ENCODE data around the gene PFKFB2.
A peak's percentile ranks its signal among the peaks of the same experiment; 100 is the strongest.

Gene PFKFB2

GRCh38 chr1:207020709-207021107 is 32.4 kb upstream of the PFKFB2 start:
- in situ Hi-C loops (cut with HindIII; ENCODE audit: low pct_ligation_motif_present, low pct_unique_long_range_greater_than_20kb, low sequenced_read_pairs), result no loop called here
- no peak for DNase-seq

GRCh38 chr1:207021139-207021861 is 31.8 kb upstream of the PFKFB2 start:
- in situ Hi-C loops (cut with HindIII; ENCODE audit: low pct_ligation_motif_present, low pct_unique_long_range_greater_than_20kb, low sequenced_read_pairs), result no loop called here
- DNase-seq, result no peak

- in situ Hi-C loops (cut with HindIII; ENCODE audit: low pct_ligation_motif_present, low pct_unique_long_range_greater_than_20kb, low sequenced_read_pairs), result no loop called here
- no peak for DNase-seq
Measured at GRCh38 chr1:207021876-207022596, 31.0 kb upstream of the PFKFB2 start.

GRCh38 chr1:207022996-207023679 is 29.9 kb upstream of the PFKFB2 start:
- in situ Hi-C loops (cut with HindIII; ENCODE audit: low pct_ligation_motif_present, low pct_unique_long_range_greater_than_20kb, low sequenced_read_pairs), result no loop called here
- no peak for DNase-seq

GRCh38 chr1:207024202-207025145 is 28.6 kb upstream of the PFKFB2 start:
- DNase-seq, result peak; percentile 75

GRCh38 chr1:207025146-207025880 is 27.8 kb upstream of the PFKFB2 start:
- peak; percentile 57 for DNase-seq

More at GRCh38 chr1:207024202-207025145, 28.6 kb upstream of the PFKFB2 start:
- in situ Hi-C loops (cut with HindIII; ENCODE audit: low pct_ligation_motif_present, low pct_unique_long_range_greater_than_20kb, low sequenced_read_pairs), result no loop called here

GRCh38 chr1:207026104-207026534 is 27.0 kb upstream of the PFKFB2 start:
- in situ Hi-C loops (cut with HindIII; ENCODE audit: low pct_ligation_motif_present, low pct_unique_long_range_greater_than_20kb, low sequenced_read_pairs), result no loop called here
- DNase-seq, result peak; percentile 33

More at GRCh38 chr1:207025146-207025880, 27.8 kb upstream of the PFKFB2 start:
- in situ Hi-C loops (cut with HindIII; ENCODE audit: low pct_ligation_motif_present, low pct_unique_long_range_greater_than_20kb, low sequenced_read_pairs), result no loop called here

GRCh38 chr1:207027206-207027777 is 25.8 kb upstream of the PFKFB2 start:
- peak; percentile 96 for DNase-seq
- in situ Hi-C loops (cut with HindIII; ENCODE audit: low pct_ligation_motif_present, low pct_unique_long_range_greater_than_20kb, low sequenced_read_pairs), result no loop called here

GRCh38 chr1:207027921-207028320 is 25.2 kb upstream of the PFKFB2 start:
- in situ Hi-C loops (cut with HindIII; ENCODE audit: low pct_ligation_motif_present, low pct_unique_long_range_greater_than_20kb, low sequenced_read_pairs), result no loop called here
- DNase-seq, result peak; percentile 27

- in situ Hi-C loops (cut with HindIII; ENCODE audit: low pct_ligation_motif_present, low pct_unique_long_range_greater_than_20kb, low sequenced_read_pairs), result no loop called here
Measured at GRCh38 chr1:207028884-207029650, 24.0 kb upstream of the PFKFB2 start.

GRCh38 chr1:207029701-207030521 is 23.2 kb upstream of the PFKFB2 start:
- in situ Hi-C loops (cut with HindIII; ENCODE audit: low pct_ligation_motif_present, low pct_unique_long_range_greater_than_20kb, low sequenced_read_pairs), result no loop called here
- DNase-seq, result no peak

More at GRCh38 chr1:207028884-207029650, 24.0 kb upstream of the PFKFB2 start:
- DNase-seq, result no peak

- peak; percentile 37 for DNase-seq
- in situ Hi-C loops (cut with HindIII; ENCODE audit: low pct_ligation_motif_present, low pct_unique_long_range_greater_than_20kb, low sequenced_read_pairs), result no loop called here
Measured at GRCh38 chr1:207030522-207031009, 22.5 kb upstream of the PFKFB2 start.

- in situ Hi-C loops (cut with HindIII; ENCODE audit: low pct_ligation_motif_present, low pct_unique_long_range_greater_than_20kb, low sequenced_read_pairs), result no loop called here
- DNase-seq, result no peak
Measured at GRCh38 chr1:207031016-207031415, 22.1 kb upstream of the PFKFB2 start.

GRCh38 chr1:207031632-207032264 is 21.3 kb upstream of the PFKFB2 start:
- DNase-seq, result no peak
- in situ Hi-C loops (cut with HindIII; ENCODE audit: low pct_ligation_motif_present, low pct_unique_long_range_greater_than_20kb, low sequenced_read_pairs), result no loop called here

GRCh38 chr1:207032528-207033017 is 20.5 kb upstream of the PFKFB2 start, which contains the start of gene C1orf116:
C1orf116 (minus strand) TSS chr1:207032756; CDS start chr1:207027598, 5,158 bp downstream.
- DNase-seq, result peak; percentile 76
- in situ Hi-C loops (cut with HindIII; ENCODE audit: low pct_ligation_motif_present, low pct_unique_long_range_greater_than_20kb, low sequenced_read_pairs), result no loop called here

Measured in ACHN (cell line).